Measurements from ENCODE around the gene FAM25A. TPM values are rescaled to one million over a fixed set of nuclear protein-coding genes. Genes with fewer than 3 reads are reported as not detected.
"Not testable (repeated sequence)": the region's sequence is repeated elsewhere in the genome, so short reads cannot be mapped to it uniquely, and the experiment has no call there.

FAM25A gene
- total RNA-seq, 6 donors from 2014 or later: not detected

GRCh38 chr10:87030912-87031635 lies 11.0 kb downstream of the FAM25A start:
- H3K9me3 ChIP-seq: no peaks in the 10 kb centered on the region
- no peak for TF ChIP-seq POLR2AphosphoS5 (IDR thresholded peaks at IDR 0.05)
- no peak for TF ChIP-seq EP300 (IDR thresholded peaks at IDR 0.05)
- no peak for TF ChIP-seq POLR2A (IDR thresholded peaks at IDR 0.05)
- TF ChIP-seq CTCF (IDR thresholded peaks at IDR 0.05): no peak
- no peaks in the 10 kb centered on the region for H3K27me3 ChIP-seq
- H3K4me3 ChIP-seq: no peak overlapping the region
- DNase-seq (peak in 1 of 2 donors; percentile 74), ATAC-seq (ENCODE audit: low FRiP score in 2 of 2) (no peak)
- no peak overlapping the region for H3K27ac ChIP-seq
- no peaks in the 10 kb centered on the region for H3K36me3 ChIP-seq
- WGBS, 2 donors: 92 to 98% methylated on average over 7 to 27 of the region's 28 CpGs
- no peaks in the 10 kb centered on the region for H3K4me1 ChIP-seq

GRCh38 chr10:87036623-87037022 lies 16.5 kb downstream of the FAM25A start:
- H3K9me3 ChIP-seq: no peaks in the 10 kb centered on the region
- H3K4me1 ChIP-seq: no peaks in the 10 kb centered on the region
- H3K4me3 ChIP-seq: no peak overlapping the region
- TF ChIP-seq POLR2A (IDR thresholded peaks at IDR 0.05) (no peak), EP300 (IDR thresholded peaks at IDR 0.05) (no peak), CTCF (IDR thresholded peaks at IDR 0.05) (no peak), POLR2AphosphoS5 (IDR thresholded peaks at IDR 0.05) (no peak)
- WGBS, 2 donors: 80 to 88% methylated on average over 1 of the region's 1 CpG
- no peak overlapping the region for H3K27ac ChIP-seq
- ATAC-seq (ENCODE audit: low FRiP score in 2 of 2): no peak
- no peaks in the 10 kb centered on the region for H3K36me3 ChIP-seq
- no peak for DNase-seq
- no peaks in the 10 kb centered on the region for H3K27me3 ChIP-seq

- Histone ChIP-seq H3K4me3 (no peak overlapping the region), H3K27me3 (no peaks in the 10 kb centered on the region), H3K27ac (no peak overlapping the region), H3K36me3 (no peaks in the 10 kb centered on the region), H3K9me3 (no peaks in the 10 kb centered on the region), H3K4me1 (no peaks in the 10 kb centered on the region)
- DNase-seq (peak in 1 of 2 donors; percentile 37), ATAC-seq (ENCODE audit: low FRiP score in 2 of 2) (peak; percentile 50 to 63)
- TF ChIP-seq EP300 (IDR thresholded peaks at IDR 0.05) (no peak), POLR2A (IDR thresholded peaks at IDR 0.05) (no peak), CTCF (IDR thresholded peaks at IDR 0.05) (no peak), POLR2AphosphoS5 (IDR thresholded peaks at IDR 0.05) (no peak)
- 89 to 100% methylated on average over 2 to 3 of the region's 3 CpGs for WGBS, 2 donors
Measured at GRCh38 chr10:87038286-87038717, 18.2 kb downstream of the FAM25A start.

- no peaks in the 10 kb centered on the region for H3K27me3 ChIP-seq
- no peak overlapping the region for H3K27ac ChIP-seq
- DNase-seq (no peak), ATAC-seq (ENCODE audit: low FRiP score in 2 of 2) (peak; percentile 28 to 43)
- TF ChIP-seq POLR2A (IDR thresholded peaks at IDR 0.05): no peak
- TF ChIP-seq CTCF (IDR thresholded peaks at IDR 0.05): no peak
- TF ChIP-seq EP300 (IDR thresholded peaks at IDR 0.05): no peak
- no peak for TF ChIP-seq POLR2AphosphoS5 (IDR thresholded peaks at IDR 0.05)
- H3K36me3 ChIP-seq: peaks cover 0 to 3% (median 2%) of the 10 kb centered on the region in 4 donors
- WGBS, 2 donors: 98 to 100% methylated on average over 2 of the region's 2 CpGs
- H3K4me1 ChIP-seq: no peaks in the 10 kb centered on the region
- H3K9me3 ChIP-seq: no peaks in the 10 kb centered on the region
- H3K4me3 ChIP-seq: no peak overlapping the region
Measured at GRCh38 chr10:87038786-87039185, 18.7 kb downstream of the FAM25A start.

GRCh38 chr10:87043579-87043978 lies 23.5 kb downstream of the FAM25A start:
- not testable (repeated sequence) for ATAC-seq (ENCODE audit: low FRiP score in 2 of 2); H3K4me3 ChIP-seq; H3K9me3 ChIP-seq; H3K27ac ChIP-seq; H3K4me1 ChIP-seq; H3K27me3 ChIP-seq; DNase-seq
- H3K36me3 ChIP-seq: peaks cover 0 to 40% (median 16%) of the 10 kb centered on the region in 4 donors
- 93 to 95% methylated on average over 7 of the region's 7 CpGs for WGBS, 2 donors
